ENCODE measurements around the gene UTS2B.
"Not testable (repeated sequence)": the region's sequence is repeated elsewhere in the genome, so short reads cannot be mapped to it uniquely, and the experiment has no call there.

The UTS2B gene

GRCh38 chr3:191269289-191270085, 60.8 kb downstream of the UTS2B start:
- no peak for DNase-seq

- DNase-seq, result no peak
Measured at GRCh38 chr3:191268737-191269136, 61.6 kb downstream of the UTS2B start.

DNA sequence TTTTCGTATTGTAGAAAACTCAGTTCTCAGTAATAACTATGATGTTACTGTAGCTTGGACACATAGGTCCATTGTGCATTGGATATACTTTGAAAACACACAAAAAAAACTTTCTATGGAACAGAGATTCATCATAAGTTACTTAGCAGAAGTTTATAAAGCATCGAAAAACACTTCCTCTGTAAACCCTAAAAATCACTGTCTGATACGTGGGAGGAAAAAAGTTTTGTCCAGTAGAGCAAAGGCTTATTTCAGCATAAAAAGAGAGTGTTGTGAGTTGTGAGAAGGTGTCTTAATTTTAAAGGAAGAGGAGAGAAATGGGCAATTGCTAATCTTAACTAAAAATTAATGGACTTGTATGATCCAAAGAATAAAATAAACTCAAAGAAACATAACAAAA, 66.5 kb downstream of the UTS2B start:
- DNase-seq, result no peak

DNA sequence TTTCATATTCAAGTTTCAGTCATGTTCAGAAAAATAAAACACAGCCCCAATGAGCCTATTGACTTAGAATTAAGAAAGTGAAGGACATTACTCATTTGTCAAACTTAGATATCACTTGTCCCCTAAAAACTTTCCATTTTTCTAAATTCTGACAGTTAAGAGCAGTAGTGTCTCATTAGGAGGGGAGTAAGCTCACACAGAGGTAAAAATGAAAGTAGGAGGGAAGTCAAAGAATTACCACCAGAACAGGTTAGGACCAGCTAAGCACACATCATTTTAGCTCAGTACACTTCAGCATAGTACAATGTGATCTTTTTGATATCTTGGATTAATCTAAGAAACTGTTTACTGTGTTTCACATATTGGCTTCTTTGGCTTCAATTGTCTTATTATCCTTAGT, 67.0 kb downstream of the UTS2B start:
- no peak for DNase-seq

GRCh38 chr3:191262650-191263049, 67.7 kb downstream of the UTS2B start:
- no peak for DNase-seq

DNA sequence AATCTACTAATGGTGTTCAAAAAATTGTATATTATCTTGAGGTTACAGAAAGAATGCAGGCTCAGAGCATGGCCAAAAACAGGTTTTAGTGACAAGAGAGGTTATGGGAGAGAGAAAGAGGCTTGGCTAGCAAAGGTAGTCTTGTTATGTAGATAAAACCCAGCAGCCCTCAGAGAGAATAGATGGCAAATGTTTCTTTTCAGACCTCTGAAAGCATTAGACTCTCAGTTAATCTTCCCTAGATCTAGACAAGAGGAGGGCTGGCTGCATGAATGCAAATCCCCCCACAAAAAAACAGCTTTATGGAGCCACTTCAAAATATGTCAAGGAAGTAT, 69.1 kb downstream of the UTS2B start:
- DNase-seq, result no peak

DNA sequence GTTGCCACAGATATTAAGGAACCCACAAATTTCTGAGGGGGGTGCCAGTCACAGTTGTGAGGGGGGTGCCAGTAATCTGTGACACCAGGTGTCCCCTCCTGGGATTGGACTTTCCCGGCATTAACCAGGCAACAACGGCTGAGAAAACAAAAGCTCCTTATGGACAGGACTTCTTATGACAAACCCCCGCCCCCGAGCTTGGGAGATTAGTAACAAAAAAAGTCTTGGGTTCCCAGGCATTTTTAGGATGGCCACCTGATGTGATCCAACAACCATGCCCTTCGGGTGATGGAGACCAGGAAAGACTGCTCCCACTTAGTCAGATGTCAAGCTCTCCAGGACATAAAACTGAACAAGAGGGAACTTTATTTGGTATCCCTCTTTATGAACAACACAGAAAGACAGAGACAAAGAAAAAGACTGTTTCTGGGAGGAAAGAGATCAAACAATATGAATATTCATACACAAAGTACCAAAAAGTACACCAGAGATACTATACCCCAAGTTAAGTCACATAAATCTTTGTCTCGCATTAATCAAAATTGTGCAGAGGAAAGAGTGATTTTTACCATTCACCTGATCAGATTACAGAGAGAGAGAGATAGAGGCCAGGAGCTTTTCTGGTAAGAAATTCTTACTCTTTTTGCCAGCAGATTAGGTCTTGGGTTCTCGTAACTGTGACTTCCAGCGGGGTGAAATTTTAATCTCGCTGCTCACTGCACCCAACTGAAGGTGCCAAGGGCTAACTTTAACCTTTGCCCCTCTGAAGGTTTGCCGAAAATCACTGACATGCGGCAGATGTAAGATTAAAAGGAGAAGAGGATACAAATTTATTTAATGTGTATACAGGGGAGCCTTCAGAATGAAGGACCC, 69.7 kb downstream of the UTS2B start:
- DNase-seq, result no peak

GRCh38 chr3:191259486-191259885, 70.8 kb downstream of the UTS2B start:
- DNase-seq, result no peak

DNA sequence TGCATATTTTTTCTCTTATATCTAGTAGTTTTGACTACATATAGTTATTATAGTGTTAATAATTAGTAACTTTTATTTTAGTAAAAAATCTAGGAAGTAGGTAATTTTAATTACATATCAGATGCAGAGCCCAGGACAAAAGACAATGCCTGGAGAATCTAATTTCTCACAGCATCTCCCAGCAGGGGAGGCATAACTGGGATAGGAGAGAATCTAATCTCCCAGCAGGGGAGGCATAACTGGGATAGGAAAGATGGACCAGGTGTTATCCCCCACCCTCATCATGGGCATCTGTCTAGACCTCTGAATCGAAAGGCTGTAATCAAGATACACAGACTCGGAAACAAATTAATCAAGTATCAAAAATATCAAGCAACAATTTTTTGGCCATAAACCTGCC, 73.0 kb downstream of the UTS2B start:
- no peak for DNase-seq

GRCh38 chr3:191256405-191256804, 73.9 kb downstream of the UTS2B start:
- DNase-seq, result no peak

DNA sequence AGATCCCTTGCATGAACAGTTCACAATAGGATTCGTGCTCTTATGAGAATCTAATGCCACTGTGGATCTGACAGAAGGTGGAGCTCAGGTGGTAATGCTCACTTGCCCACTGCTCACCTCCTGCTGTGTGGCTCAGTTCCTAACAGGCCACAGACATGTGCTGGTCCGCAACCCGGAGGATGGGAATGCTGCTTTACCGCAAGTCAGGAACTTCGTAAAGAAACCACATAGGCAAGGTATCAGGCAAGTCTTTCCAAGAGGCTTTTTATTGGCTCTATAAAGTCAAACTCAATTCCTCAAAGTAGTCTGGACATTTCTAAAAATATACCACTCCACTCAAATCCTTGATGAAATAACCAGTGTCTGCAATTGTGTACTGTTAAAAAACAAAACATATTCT, 75.2 kb downstream of the UTS2B start:
- DNase-seq, result no peak

- DNase-seq, result no peak
Measured at GRCh38 chr3:191254098-191254873, 76.0 kb downstream of the UTS2B start.

DNA sequence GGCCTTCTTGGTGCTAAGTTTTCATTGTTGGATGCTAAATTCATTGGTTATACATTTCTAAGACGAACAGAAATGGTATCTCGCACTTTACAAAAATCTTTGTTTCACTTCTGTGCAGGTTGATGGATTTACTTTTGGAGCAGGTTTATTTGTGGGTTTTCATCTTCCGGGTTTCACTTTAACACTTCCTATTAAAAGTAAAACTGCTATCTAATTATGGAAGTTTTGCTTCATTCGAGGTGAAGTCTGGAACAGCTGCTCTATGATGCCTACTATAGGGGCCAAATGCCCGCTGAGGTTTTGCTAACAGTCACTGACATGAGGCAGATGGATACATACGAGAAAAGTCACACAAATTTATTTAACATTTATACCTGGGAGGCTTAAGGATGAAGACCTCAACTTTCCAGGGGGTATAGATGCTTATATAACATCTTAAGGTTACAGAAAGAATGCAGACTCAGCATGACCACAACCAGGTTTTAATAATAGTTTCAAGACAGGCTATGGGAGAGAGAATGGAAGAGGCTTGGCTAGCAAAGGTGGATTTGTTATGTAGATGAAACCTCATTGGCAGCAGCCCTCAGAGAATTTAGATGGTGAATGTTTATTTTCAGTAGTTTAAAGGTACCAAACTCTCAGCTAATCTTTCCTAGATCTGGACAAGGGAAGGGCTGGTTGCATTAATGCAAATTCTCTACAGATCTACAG, 77.1 kb downstream of the UTS2B start:
- DNase-seq, result no peak

- DNase-seq, result no peak
Measured at GRCh38 chr3:191246630-191247029, 83.7 kb downstream of the UTS2B start.

GRCh38 chr3:191246034-191246433, 84.3 kb downstream of the UTS2B start:
- not testable (repeated sequence) for DNase-seq

- no peak for DNase-seq
Measured at GRCh38 chr3:191244242-191244867, 86.0 kb downstream of the UTS2B start.

DNA sequence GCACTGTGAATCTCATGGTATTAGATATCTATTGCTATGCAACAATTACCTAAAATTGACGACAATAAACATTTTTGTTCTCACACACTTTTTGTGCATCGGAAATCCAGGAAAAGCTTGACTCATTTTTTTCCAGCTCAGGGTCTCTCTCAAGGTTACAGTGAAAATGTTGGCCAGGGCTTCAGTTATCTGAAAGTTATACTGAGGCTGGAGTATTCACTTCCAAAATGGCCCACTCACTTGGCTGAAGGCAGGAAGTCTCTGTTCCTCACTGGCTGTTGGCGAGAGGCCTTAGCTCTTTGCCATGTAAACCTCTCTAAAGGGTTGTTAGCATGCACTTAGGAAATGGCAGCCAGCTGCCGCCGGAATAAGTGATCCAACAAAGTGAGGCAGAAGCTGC, 89.8 kb downstream of the UTS2B start:
- DNase-seq, result no peak

DNA sequence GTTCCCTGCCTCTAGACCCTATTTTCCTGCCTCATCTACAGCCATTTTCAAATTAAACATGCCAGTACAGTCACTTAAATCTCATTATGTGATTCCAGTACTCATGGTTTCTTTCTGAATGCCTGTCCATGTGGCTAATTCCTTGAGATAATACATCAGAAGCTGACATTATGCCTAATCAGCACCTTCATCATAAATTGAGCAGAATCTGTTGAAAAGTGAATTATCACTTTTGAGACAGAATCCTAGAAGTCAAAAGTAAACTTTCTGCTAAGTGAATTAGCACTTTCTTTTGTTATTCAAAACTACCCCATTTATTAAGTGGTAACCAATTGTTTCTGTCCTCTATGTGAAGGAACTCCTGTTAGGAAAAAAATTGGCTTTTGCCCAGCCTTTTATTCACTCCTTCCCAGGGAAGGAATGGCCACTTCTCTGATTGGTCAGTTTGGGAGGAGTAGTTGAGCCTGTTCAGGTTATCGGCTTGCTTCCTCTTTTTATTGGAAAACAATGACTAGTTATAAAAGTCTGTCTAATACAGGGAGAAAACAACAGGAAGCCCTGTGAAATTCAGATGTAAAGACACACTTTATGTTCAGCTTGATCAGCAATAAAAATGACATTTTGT, 90.8 kb downstream of the UTS2B start:
- no peak for DNase-seq

DNA sequence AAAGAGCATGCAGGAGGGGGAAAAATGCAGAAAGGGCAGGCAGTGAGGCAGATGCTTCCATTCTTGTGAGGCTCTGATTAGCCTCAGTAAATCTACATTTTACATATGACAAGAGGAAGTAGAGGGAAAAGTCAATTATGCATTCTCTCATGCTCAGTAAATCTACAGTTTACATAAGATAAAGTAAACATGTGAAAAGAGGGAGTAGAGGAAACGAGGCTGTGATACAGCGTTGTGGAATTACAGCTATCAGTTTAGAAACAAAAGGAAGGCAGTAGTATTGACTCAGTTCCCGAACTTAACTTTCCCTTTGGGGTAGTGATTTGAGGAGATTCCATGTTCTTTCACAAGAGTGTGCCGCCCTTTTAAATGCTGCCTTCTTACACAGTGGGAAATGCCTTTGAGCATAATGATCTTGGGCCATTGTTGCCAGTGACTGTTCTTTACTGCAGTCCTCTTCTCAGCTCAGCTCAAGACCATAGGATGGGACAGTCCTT, 92.0 kb downstream of the UTS2B start:
- no peak for DNase-seq

DNA sequence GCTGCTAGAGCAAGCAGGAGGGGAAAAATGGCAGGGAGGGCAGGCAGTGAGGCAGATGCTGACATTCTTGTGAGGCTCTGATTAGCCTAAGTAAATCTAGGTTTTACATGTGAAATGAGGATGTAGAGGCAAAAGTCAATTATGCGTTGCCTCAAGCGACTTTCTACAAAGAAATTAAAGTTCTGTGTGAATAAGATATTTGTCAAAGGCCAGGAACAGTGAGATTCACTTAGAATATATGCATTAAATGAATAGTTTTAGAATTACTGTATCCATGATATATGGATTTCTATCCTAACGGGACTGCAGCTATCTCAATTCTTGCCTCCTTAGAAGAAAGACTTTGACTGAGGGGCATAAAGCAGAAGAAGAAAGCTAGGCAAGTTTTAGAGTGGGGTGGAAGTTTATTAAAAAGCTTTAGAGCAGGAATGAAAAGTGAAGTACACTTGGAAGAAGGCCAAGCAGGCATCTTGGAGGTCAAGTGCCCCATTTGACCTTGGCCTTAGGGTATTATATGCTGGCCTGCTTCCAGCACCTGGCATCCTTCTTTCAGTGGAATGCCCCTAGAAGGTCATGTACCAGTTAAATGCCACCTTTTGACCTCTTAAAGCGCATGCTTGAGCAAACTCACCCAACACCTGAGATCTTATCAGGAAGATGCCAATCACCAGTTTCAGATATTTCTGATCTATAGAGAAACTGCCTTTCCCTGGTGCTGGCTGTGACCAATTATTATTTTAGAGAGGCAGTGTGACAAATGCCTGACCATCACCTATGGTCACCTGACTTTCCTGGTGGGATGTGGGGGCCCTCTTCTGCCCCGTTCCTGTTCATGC, 93.1 kb downstream of the UTS2B start:
- DNase-seq, result no peak

- DNase-seq, result no peak
Measured at GRCh38 chr3:191236646-191237045, 93.7 kb downstream of the UTS2B start.
